B cell (primary cell): ENCODE data around the gene NFIC. TPM values are rescaled to one million over a fixed set of nuclear protein-coding genes. Genes with fewer than 3 reads are reported as not detected.
A peak's percentile ranks its signal among the peaks of the same experiment; 100 is the strongest.

Experiments
- ATAC-seq: fragments of 200-7000 bp; cut with Tn5 transposase; one replicate; pipeline ENCODE4 v1.10.0; 2021; ENCODE audit warnings: low read depth, mild to moderate bottlenecking, moderate number of reproducible peaks, moderate library complexity
- CTCF ChIA-PET: fragments of 350-600 bp; sonication (Branson Sonifier 250); formaldehyde crosslinking; loops from one replicate; lab custom pipeline; 2021; ENCODE audit warnings: antibody characterized with exemption, inconsistent platforms; lab: Charles Lee
- POLR2A ChIA-PET: fragments of 350-600 bp; sonication (Branson Sonifier 250); formaldehyde crosslinking; loops from one replicate; lab custom pipeline; 2021; ENCODE audit warnings: antibody characterized with exemption; lab: Charles Lee
- DNase-seq: peaks from one replicate; pipeline ENCODE4 v3.0.0; 2013
- H2AFZ ChIP-seq: 2 replicates; pipeline ENCODE4 v1.6.1; 2012; ENCODE audit warnings: mild to moderate bottlenecking, low read depth, low read length; ENCODE audit not compliant: insufficient read depth, poor library complexity, severe bottlenecking
- H3K27ac ChIP-seq, 2 donors: 1 replicate in 1 of 2; 2 replicates in 1 of 2; pipeline ENCODE4 v1.5.1; 2012 to 2013; ENCODE audit warnings: low read length in 2 of 2, mild to moderate bottlenecking in 2 of 2, moderate library complexity in 1 of 2
- H3K27me3 ChIP-seq, 4 experiments: fragments of 200-600 bp in 1 of 4; sonication (generic) in 1 of 4; replicated peaks in 1 of 4; 1 replicate in 2 of 4; 2 replicates in 2 of 4; pipeline versions ENCODE4 v1.6.1 to v1.7.0; 2013 to 2016; ENCODE audit warnings: low read length in 3 of 4, mild to moderate bottlenecking in 2 of 4, mixed read lengths in 1 of 4, moderate library complexity in 1 of 4; ENCODE audit not compliant: insufficient read depth in 4 of 4, control insufficient read depth in 3 of 4; ENCODE audit errors: control extremely low read depth in 1 of 4
- H3K36me3 ChIP-seq, 2 experiments: replicated peaks in 1 of 2; 1 replicate in 1 of 2; 2 replicates in 1 of 2; pipeline versions ENCODE4 v1.6.1 to v1.7.1; 2013; ENCODE audit warnings: low read length in 1 of 2; ENCODE audit not compliant: insufficient read depth in 2 of 2, control insufficient read depth in 1 of 2; ENCODE audit errors: control extremely low read depth in 1 of 2, extremely low read depth in 1 of 2
- H3K4me1 ChIP-seq, 2 donors: fragments of 200-600 bp in 1 of 2; sonication (generic) in 1 of 2; 1 replicate in 1 of 2; 2 replicates in 1 of 2; pipeline versions ENCODE4 v1.5.1 to v1.6.1; 2013 to 2017; ENCODE audit warnings: low read length in 2 of 2; ENCODE audit not compliant: control insufficient read depth in 2 of 2, insufficient read depth in 2 of 2
- H3K4me2 ChIP-seq: replicated peaks from 2 replicates; pipeline ENCODE3; 2012; ENCODE audit warnings: mild to moderate bottlenecking, low read depth, low read length; ENCODE audit not compliant: poor library complexity, severe bottlenecking
- H3K4me3 ChIP-seq, 5 experiments: fragments of 200-600 bp in 1 of 5; sonication (generic) in 1 of 5; 1 replicate in 3 of 5; 2 replicates in 2 of 5; pipeline versions ENCODE4 v1.5.1 to v1.7.0; 2011 to 2016; ENCODE audit warnings: low read length in 4 of 5, mild to moderate bottlenecking in 4 of 5, low read depth in 2 of 5, control low read depth in 1 of 5, moderate library complexity in 1 of 5; ENCODE audit not compliant: insufficient read depth in 1 of 5; ENCODE audit errors: control extremely low read depth in 1 of 5, extremely low read depth in 1 of 5
- H3K79me2 ChIP-seq: fragments of 200-600 bp; sonication (generic); one replicate; pipeline ENCODE4 v1.6.0; 2016; ENCODE audit warnings: low read length; ENCODE audit not compliant: control insufficient read depth, insufficient read depth
- H3K9ac ChIP-seq: fragments of 200-600 bp; sonication (generic); 2 replicates; pipeline ENCODE4 v1.6.1; 2017; ENCODE audit warnings: mild to moderate bottlenecking, low read length, moderate library complexity
- H3K9me3 ChIP-seq, 3 donors: one replicate each; pipeline versions ENCODE4 v1.6.1 to v1.7.1; 2013; ENCODE audit warnings: low read length in 2 of 3; ENCODE audit not compliant: control insufficient read depth in 2 of 3, insufficient read depth in 1 of 3; ENCODE audit errors: control extremely low read depth in 1 of 3
- H4K20me1 ChIP-seq: 2 replicates; pipeline ENCODE4 v1.6.0; 2012; ENCODE audit warnings: mild to moderate bottlenecking, low read length; ENCODE audit not compliant: insufficient read depth, control insufficient read depth, poor library complexity, severe bottlenecking
- H3K27ac Mint-ChIP-seq: one replicate; pipeline ENCODE4 v1.8.0; 2021; ENCODE audit warnings: mixed read lengths
- H3K27me3 Mint-ChIP-seq: one replicate; pipeline ENCODE4 v1.8.0; 2021; ENCODE audit warnings: mixed read lengths
- H3K4me1 Mint-ChIP-seq: one replicate; pipeline ENCODE4 v1.8.0; 2021; ENCODE audit warnings: mixed read lengths
- H3K4me3 Mint-ChIP-seq: one replicate; pipeline ENCODE4 v1.8.0; 2021; ENCODE audit warnings: mixed read lengths
- H3K9me3 Mint-ChIP-seq: one replicate; pipeline ENCODE4 v1.8.0; 2022; ENCODE audit warnings: mixed read lengths; ENCODE audit not compliant: insufficient read depth
- EZH2 ChIP-seq: IDR thresholded peaks from 2 replicates; pipeline ENCODE4 v1.6.1; 2012; ENCODE audit warnings: borderline replicate concordance, low read depth, mild to moderate bottlenecking, moderate library complexity, low read length; ENCODE audit not compliant: insufficient read depth, poor library complexity, severe bottlenecking
- WGBS: methylation state at CpG from one replicate; pipeline ENCODE4 v1.1.5; 2013; ENCODE audit warnings: missing lambda C conversion rate; ENCODE audit not compliant: insufficient coverage; 5-methylcytosine and 5-hydroxymethylcytosine counted together
- intact Hi-C: fragments of 100-400 bp; cut with micrococcal nuclease; formaldehyde crosslinking; loops from one replicate; pipeline ENCODE4 v1.10.0; 2022
- polyA plus RNA-seq: library from polyadenylated mRNA; depleted of rRNA; stranded (reverse); fragments of >200 nt; gene quantifications from 2 replicates; pipeline ENCODE4 v1.2.3, GENCODE V29; 2012
- total RNA-seq, 2 donors: library from RNA; stranded (reverse); fragments of 120-200 nt in 1 of 2; gene quantifications; 1 replicate in 1 of 2; 2 replicates in 1 of 2; pipeline versions ENCODE4 v1.2.3 to v1.2.4, GENCODE V29; 2013 to 2022
- TF ChIP-seq, protein P1 (sequence below): fragments of 200-600 bp; IDR thresholded peaks from one replicate; pipeline ENCODE4 v1.8.0; 2022; ENCODE audit warnings: antibody characterized with exemption, mild to moderate bottlenecking

The NFIC gene
- total and polyA plus RNA-seq, 2 donors (not counting 1 experiment from before 2014, with no cell fraction given): 3.8 to 23.6 TPM

DNA sequence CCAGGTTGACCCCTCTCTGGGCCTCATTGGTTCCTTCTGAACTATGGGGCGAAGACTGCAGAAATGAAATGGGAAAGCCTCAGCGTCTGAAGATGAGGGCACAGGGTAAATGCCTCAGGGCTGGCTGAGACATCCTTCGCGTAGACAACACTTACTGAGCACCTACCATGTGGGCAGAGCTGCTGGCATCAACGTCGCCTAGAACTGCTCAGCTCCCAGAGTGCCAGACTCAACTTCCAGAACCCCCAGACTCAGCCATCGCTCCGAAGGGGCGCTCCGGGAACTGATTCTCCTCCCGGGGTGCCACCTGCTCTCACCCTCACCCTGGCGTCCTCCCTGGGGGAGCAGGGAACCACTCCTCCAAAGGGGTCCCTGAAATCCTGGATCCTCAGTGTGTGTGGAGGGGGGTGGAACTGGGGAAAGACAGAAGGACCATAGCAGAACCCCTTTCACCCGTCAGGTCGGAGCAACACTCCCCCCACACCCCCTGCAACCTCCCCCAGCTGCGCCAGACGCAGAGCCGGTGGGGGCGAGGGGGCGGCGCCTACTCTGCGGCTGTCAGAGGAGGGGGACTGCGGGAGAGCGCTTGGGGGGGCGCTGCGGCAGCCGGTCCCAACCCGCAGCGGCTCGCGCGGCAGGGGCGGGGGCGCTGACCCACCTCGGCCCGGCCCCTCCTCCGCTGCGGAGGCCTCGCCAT, 8.2 kb upstream of the NFIC start:
- Histone ChIP-seq H3K9me3 (peaks cover 0 to 6% (median 0%) of the 10 kb centered on the region in 3 donors), H3K27me3 (peaks cover 0 to 5% (median 2%) of the 10 kb centered on the region in 4 experiments), H3K4me2 (peak overlapping the region; percentile 91), H4K20me1 (peaks cover 16% of the 10 kb centered on the region), H3K79me2 (no peaks in the 10 kb centered on the region), H3K4me1 (peaks cover 18 to 30% of the 10 kb centered on the region in 2 donors), H3K9ac (peak overlapping the region; percentile 72), H3K27ac (no peak overlapping the region), H3K4me3 (peak overlapping the region in 3 of 5 experiments; percentile 56 to 67 (median 60)), H3K36me3 (no peaks in the 10 kb centered on the region), H2AFZ (peak overlapping the region; percentile 82)
- TF ChIP-seq EZH2: no peak
- TF ChIP-seq, protein P1, sequence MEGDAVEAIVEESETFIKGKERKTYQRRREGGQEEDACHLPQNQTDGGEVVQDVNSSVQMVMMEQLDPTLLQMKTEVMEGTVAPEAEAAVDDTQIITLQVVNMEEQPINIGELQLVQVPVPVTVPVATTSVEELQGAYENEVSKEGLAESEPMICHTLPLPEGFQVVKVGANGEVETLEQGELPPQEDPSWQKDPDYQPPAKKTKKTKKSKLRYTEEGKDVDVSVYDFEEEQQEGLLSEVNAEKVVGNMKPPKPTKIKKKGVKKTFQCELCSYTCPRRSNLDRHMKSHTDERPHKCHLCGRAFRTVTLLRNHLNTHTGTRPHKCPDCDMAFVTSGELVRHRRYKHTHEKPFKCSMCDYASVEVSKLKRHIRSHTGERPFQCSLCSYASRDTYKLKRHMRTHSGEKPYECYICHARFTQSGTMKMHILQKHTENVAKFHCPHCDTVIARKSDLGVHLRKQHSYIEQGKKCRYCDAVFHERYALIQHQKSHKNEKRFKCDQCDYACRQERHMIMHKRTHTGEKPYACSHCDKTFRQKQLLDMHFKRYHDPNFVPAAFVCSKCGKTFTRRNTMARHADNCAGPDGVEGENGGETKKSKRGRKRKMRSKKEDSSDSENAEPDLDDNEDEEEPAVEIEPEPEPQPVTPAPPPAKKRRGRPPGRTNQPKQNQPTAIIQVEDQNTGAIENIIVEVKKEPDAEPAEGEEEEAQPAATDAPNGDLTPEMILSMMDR: no peak
- Mint-ChIP-seq H3K27ac (peak overlapping the region; percentile 53), H3K9me3 (no peaks in the 10 kb centered on the region), H3K27me3 (no peaks in the 10 kb centered on the region), H3K4me1 (peaks cover 35% of the 10 kb centered on the region), H3K4me3 (peak overlapping the region; percentile 80)
- ATAC-seq: no peak
- CTCF ChIA-PET: interaction anchor here (2.7 kb wide), 1 partner anchor 71 kb away, joined by 8 read pairs; no protein-coding TSS in a partner anchor
- intact Hi-C loops: no loop called here
- WGBS: 4% methylated on average over 25 of the region's 38 CpGs
- POLR2A ChIA-PET: interaction anchor here (0.6 kb wide), 3 partner anchors 38 to 1956 kb away, joined by 3 to 5 read pairs (median 4); no protein-coding TSS in a partner anchor
- DNase-seq: peak; percentile 39

DNA sequence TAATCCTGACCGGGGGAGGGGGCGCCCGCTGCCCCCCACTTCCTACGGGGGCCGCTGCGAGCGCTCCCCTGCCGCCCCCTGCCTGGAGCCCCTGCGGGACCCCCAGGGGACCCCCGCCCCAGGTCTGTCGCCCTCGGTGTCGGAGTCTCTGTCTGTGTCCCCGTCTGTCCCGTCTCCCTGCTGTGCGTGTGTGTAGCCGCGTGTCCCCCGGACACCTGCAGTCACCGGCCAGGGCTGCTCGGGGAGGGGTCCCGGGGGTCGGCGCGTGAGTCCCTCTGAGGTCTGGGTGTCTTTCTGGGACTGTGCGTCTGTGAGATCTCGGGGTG, 7.7 kb upstream of the NFIC start:
- peaks cover 0 to 5% (median 2%) of the 10 kb centered on the region in 4 experiments for H3K27me3 ChIP-seq
- no peaks in the 10 kb centered on the region for H3K36me3 ChIP-seq
- peak overlapping the region; percentile 82 for H2AFZ ChIP-seq
- ChIA-PET POLR2A (interaction anchor here (0.6 kb wide), 2 partner anchors 330 to 1955 kb away, joined by 3 to 5 read pairs; no protein-coding TSS in a partner anchor), CTCF (no interaction called here)
- H3K9me3 Mint-ChIP-seq: no peaks in the 10 kb centered on the region
- TF ChIP-seq, protein P1: no peak
- no peak for TF ChIP-seq EZH2
- WGBS: 2% methylated on average over 25 of the region's 27 CpGs
- H3K9ac ChIP-seq: peak overlapping the region; percentile 72
- peak overlapping the region; percentile 91 for H3K4me2 ChIP-seq
- H3K27ac Mint-ChIP-seq: peak overlapping the region; percentile 85
- ATAC-seq: no peak
- peaks cover 20% of the 10 kb centered on the region for H4K20me1 ChIP-seq
- peak overlapping the region; percentile 6 to 67 (median 60) for H3K4me3 ChIP-seq
- no peak for DNase-seq
- H3K9me3 ChIP-seq: peaks cover 0 to 6% (median 0%) of the 10 kb centered on the region in 3 donors
- H3K4me1 ChIP-seq: peaks cover 18 to 30% of the 10 kb centered on the region in 2 donors
- H3K27ac ChIP-seq: no peak overlapping the region
- H3K4me3 Mint-ChIP-seq: peak overlapping the region; percentile 89
- intact Hi-C loops: no loop called here
- H3K27me3 Mint-ChIP-seq: no peaks in the 10 kb centered on the region
- peaks cover 35% of the 10 kb centered on the region for H3K4me1 Mint-ChIP-seq
- H3K79me2 ChIP-seq: no peaks in the 10 kb centered on the region
